Astrocyte (in vitro differentiated cells and primary cell): ENCODE data around the gene TMEM44.

Experiments used
- EZH2 ChIP-seq: IDR thresholded peaks from 2 replicates; pipeline ENCODE4 v1.6.1; 2012; ENCODE audit warnings: mild to moderate bottlenecking, low read length, inconsistent platforms; ENCODE audit not compliant: insufficient read depth
- TF ChIP-seq, protein P1 (sequence below): IDR thresholded peaks from 2 replicates; pipeline ENCODE4 v1.5.1; 2011; ENCODE audit warnings: low read depth, mild to moderate bottlenecking, inconsistent platforms, low read length, moderate library complexity; ENCODE audit not compliant: insufficient read depth

DNA sequence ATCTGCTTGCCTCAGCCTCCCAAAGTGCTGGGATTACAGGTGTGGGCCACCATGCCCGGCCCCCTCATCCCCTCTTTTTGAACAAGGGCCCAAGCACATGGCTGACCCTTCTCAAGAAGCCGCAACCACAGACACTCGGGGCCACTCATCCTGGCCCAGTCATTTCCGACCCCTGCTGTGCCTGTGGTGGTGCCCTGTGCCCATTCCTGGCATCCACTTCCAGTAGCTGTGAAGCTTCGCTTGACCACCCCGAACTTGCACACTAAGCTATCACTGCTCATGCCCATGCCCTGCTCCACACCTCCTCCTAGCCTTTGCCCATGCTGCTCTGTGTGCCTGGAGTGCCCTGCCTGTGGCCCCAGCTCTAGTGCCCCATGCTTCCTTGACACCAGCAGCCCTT is 8.3 kb downstream of the TMEM44 start:
- TF ChIP-seq, protein P1, sequence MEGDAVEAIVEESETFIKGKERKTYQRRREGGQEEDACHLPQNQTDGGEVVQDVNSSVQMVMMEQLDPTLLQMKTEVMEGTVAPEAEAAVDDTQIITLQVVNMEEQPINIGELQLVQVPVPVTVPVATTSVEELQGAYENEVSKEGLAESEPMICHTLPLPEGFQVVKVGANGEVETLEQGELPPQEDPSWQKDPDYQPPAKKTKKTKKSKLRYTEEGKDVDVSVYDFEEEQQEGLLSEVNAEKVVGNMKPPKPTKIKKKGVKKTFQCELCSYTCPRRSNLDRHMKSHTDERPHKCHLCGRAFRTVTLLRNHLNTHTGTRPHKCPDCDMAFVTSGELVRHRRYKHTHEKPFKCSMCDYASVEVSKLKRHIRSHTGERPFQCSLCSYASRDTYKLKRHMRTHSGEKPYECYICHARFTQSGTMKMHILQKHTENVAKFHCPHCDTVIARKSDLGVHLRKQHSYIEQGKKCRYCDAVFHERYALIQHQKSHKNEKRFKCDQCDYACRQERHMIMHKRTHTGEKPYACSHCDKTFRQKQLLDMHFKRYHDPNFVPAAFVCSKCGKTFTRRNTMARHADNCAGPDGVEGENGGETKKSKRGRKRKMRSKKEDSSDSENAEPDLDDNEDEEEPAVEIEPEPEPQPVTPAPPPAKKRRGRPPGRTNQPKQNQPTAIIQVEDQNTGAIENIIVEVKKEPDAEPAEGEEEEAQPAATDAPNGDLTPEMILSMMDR = no peak
- TF ChIP-seq EZH2 = no peak
